Activated CD8-positive, alpha-beta T cell treated with anti-CD3 and anti-CD28 coated beads for 36 hours (primary cell): ENCODE measurements around the gene PTPRD. TPM values are rescaled to one million over a fixed set of nuclear protein-coding genes. Genes with fewer than 3 reads are reported as not detected.

Experiments used
- ATAC-seq: fragments of 200-7000 bp; cut with Tn5 transposase; one replicate; pipeline ENCODE4 v1.10.0; 2021; ENCODE audit warnings: mild to moderate bottlenecking, moderate library complexity
- CTCF ChIA-PET: fragments of 350-600 bp; sonication (Branson Sonifier 250); formaldehyde crosslinking; loops from one replicate; lab custom pipeline; 2021; ENCODE audit warnings: antibody characterized with exemption; lab: Charles Lee
- POLR2A ChIA-PET: fragments of 350-600 bp; sonication (Branson Sonifier 250); formaldehyde crosslinking; loops from one replicate; lab custom pipeline; 2021; ENCODE audit warnings: antibody characterized with exemption; lab: Charles Lee
- DNase-seq: peaks from one replicate; pipeline ENCODE4 v3.0.0-alpha.2; 2020
- H3K27ac Mint-ChIP-seq: one replicate; pipeline ENCODE4 v1.8.0; 2021; ENCODE audit warnings: mild to moderate bottlenecking, mixed read lengths
- H3K27me3 Mint-ChIP-seq: one replicate; pipeline ENCODE4 v1.8.0; 2021; ENCODE audit warnings: mixed read lengths
- H3K36me3 Mint-ChIP-seq: one replicate; pipeline ENCODE4 v1.8.0; 2021; ENCODE audit warnings: low read depth, mixed read lengths
- H3K4me1 Mint-ChIP-seq: one replicate; pipeline ENCODE4 v1.8.0; 2021; ENCODE audit warnings: low read depth, mixed read lengths
- H3K4me3 Mint-ChIP-seq: one replicate; pipeline ENCODE4 v1.8.0; 2021; ENCODE audit warnings: mild to moderate bottlenecking, moderate library complexity, mixed read lengths
- H3K9me3 Mint-ChIP-seq: one replicate; pipeline ENCODE4 v1.8.0; 2021; ENCODE audit warnings: mixed read lengths
- CTCF ChIP-seq: fragments of 200-600 bp; IDR thresholded peaks from one replicate; pipeline ENCODE4 v1.8.0; 2022; ENCODE audit warnings: antibody characterized with exemption, mild to moderate bottlenecking
- intact Hi-C: fragments of 100-400 bp; cut with micrococcal nuclease; formaldehyde crosslinking; loops from one replicate; pipeline ENCODE4 v1.10.0; 2022
- total RNA-seq, 2 experiments: library from RNA; stranded (reverse); gene quantifications; one replicate each; pipeline ENCODE4 v1.2.3, GENCODE V29; 2021

Gene PTPRD
- total RNA-seq, 2 experiments from 2014 or later, result not detected

- no peaks in the 10 kb centered on the region for H3K9me3 Mint-ChIP-seq
- no peak for TF ChIP-seq CTCF
These were observed 1882.2 kb downstream of the PTPRD start for GRCh38 chr9:8730618-8731017.

GRCh38 chr9:8728910-8729309 lies 1883.9 kb downstream of the PTPRD start:
- no peak for TF ChIP-seq CTCF
- intact Hi-C loops, result no loop called here
- no peaks in the 10 kb centered on the region for H3K9me3 Mint-ChIP-seq

More at GRCh38 chr9:8730618-8731017, 1882.2 kb downstream of the PTPRD start:
- ChIA-PET POLR2A (no interaction called here), CTCF (no interaction called here)
- H3K36me3 Mint-ChIP-seq, result no peaks in the 10 kb centered on the region
- peaks cover 2% of the 10 kb centered on the region for H3K27me3 Mint-ChIP-seq
- no peak overlapping the region for H3K4me3 Mint-ChIP-seq
- H3K4me1 Mint-ChIP-seq, result no peaks in the 10 kb centered on the region
- ATAC-seq, result no peak
- DNase-seq, result no peak
- intact Hi-C loops, result no loop called here
- no peak overlapping the region for H3K27ac Mint-ChIP-seq

GRCh38 chr9:8727191-8727590 lies 1885.6 kb downstream of the PTPRD start:
- no peaks in the 10 kb centered on the region for H3K4me1 Mint-ChIP-seq
- no peaks in the 10 kb centered on the region for H3K9me3 Mint-ChIP-seq
- no peak for ATAC-seq
- H3K4me3 Mint-ChIP-seq, result no peak overlapping the region
- POLR2A ChIA-PET, result no interaction called here
- intact Hi-C loops, result no loop called here
- DNase-seq, result no peak
- H3K36me3 Mint-ChIP-seq, result no peaks in the 10 kb centered on the region
- H3K27ac Mint-ChIP-seq, result no peak overlapping the region
- no peak for TF ChIP-seq CTCF
- H3K27me3 Mint-ChIP-seq, result peaks cover 2% of the 10 kb centered on the region
- CTCF ChIA-PET, result no interaction called here

More at GRCh38 chr9:8728910-8729309, 1883.9 kb downstream of the PTPRD start:
- CTCF ChIA-PET, result no interaction called here
- POLR2A ChIA-PET, result no interaction called here
- Mint-ChIP-seq H3K4me1 (no peaks in the 10 kb centered on the region), H3K27ac (no peak overlapping the region), H3K4me3 (no peak overlapping the region), H3K27me3 (peaks cover 2% of the 10 kb centered on the region), H3K36me3 (no peaks in the 10 kb centered on the region)
- DNase-seq, result no peak
- no peak for ATAC-seq

GRCh38 chr9:8726692-8727091 lies 1886.1 kb downstream of the PTPRD start:
- Mint-ChIP-seq H3K9me3 (no peaks in the 10 kb centered on the region), H3K4me3 (no peak overlapping the region), H3K27me3 (peaks cover 2% of the 10 kb centered on the region), H3K4me1 (no peaks in the 10 kb centered on the region), H3K27ac (no peak overlapping the region), H3K36me3 (no peaks in the 10 kb centered on the region)
- ChIA-PET CTCF (no interaction called here), POLR2A (no interaction called here)
- TF ChIP-seq CTCF, result no peak
- ATAC-seq (no peak), DNase-seq (no peak)
- intact Hi-C loops, result no loop called here

- no peaks in the 10 kb centered on the region for H3K4me1 Mint-ChIP-seq
These were observed 1887.2 kb downstream of the PTPRD start for GRCh38 chr9:8725635-8726034.

More at GRCh38 chr9:8725635-8726034, 1887.2 kb downstream of the PTPRD start:
- TF ChIP-seq CTCF, result no peak
- H3K27ac Mint-ChIP-seq, result no peak overlapping the region
- H3K9me3 Mint-ChIP-seq, result no peaks in the 10 kb centered on the region
- no peak overlapping the region for H3K4me3 Mint-ChIP-seq
- no peaks in the 10 kb centered on the region for H3K36me3 Mint-ChIP-seq
- CTCF ChIA-PET, result no interaction called here
- H3K27me3 Mint-ChIP-seq, result peaks cover 2% of the 10 kb centered on the region
- intact Hi-C loops, result no loop called here
- POLR2A ChIA-PET, result interaction anchor here (0.5 kb wide), 1 partner anchor 102 kb away, joined by 3 read pairs; no protein-coding TSS in a partner anchor
- ATAC-seq (no peak), DNase-seq (no peak)
